ENCODE results near the gene CYP3A4.
"Not testable (repeated sequence)": the region's sequence is repeated elsewhere in the genome, so short reads cannot be mapped to it uniquely, and the experiment has no call there.

The CYP3A4 gene

DNA sequence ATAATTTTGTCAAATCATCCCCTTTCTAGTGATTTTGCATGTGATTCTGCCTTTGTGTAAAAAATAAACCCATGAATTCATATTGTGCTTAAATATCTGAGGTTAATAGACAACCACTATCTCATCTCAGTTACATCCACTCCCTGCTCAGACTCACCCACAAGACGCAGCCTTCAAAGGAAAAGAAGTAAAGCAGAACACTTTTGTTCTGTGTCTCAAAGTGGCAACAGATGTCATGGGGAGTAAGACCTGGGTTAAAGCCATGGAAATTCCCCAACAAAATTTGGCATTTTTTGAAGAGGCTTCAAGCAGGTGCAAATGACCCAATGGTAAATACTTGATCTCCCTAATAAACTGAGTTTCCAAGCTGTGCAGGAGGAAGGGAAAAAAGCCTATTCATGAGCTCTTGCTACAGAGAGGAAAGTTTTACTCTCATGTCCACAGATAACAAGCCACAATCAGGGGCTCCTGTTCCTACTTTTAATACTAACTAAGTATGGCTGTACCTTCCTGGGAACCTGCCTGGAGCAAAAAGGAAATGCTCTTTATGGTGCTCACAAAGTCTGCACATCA lies 53.7 kb downstream of the CYP3A4 start:
- no peak for DNase-seq (ENCODE audit: low read depth)
- TF ChIP-seq CTCF (conservative IDR thresholded peaks at IDR 0.05; ENCODE audit: low read depth, low read length), result no peak

DNA sequence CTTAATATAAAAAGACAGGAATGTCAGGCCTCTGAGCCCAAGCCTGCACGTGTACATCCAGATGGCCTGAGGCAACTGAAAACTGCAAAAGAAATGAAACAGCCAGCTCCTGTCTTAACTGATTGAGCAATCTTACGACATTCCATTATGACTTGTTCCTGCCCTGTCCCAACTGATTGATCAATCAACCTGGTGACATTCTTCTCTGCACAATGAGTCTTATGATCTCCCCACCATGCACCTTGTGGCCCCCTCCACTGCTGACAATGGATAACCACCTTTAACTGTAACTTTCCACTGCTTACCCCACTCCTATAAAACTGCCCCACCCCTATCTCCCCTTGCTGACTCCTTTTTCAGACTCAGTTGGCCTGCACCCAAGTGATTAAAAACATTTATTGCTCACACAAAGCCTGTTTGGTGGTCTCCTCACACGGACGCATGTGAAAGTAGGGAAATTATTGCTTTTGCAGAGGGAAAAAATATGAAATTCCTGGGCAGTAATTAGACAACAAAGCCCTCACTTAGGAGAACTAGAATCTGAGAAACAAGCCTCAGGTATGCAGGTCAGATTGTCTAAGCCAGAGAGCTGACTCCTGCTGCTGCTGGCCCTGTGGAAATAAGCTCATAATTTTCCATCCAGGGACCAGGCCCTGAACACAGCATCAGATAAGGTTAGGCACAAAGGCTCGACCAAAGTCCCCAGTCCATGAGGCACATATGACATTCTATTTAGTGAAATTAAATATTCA lies 54.3 kb downstream of the CYP3A4 start:
- TF ChIP-seq CTCF (conservative IDR thresholded peaks at IDR 0.05; ENCODE audit: low read depth, low read length), result no peak
- no peak for DNase-seq (ENCODE audit: low read depth)
- H3K4me3 ChIP-seq (ENCODE audit: low read length), result no peak overlapping the region

More for the DNA sequence above, 53.7 kb downstream of the CYP3A4 start:
- H3K4me3 ChIP-seq (ENCODE audit: low read length), result no peak overlapping the region

DNA sequence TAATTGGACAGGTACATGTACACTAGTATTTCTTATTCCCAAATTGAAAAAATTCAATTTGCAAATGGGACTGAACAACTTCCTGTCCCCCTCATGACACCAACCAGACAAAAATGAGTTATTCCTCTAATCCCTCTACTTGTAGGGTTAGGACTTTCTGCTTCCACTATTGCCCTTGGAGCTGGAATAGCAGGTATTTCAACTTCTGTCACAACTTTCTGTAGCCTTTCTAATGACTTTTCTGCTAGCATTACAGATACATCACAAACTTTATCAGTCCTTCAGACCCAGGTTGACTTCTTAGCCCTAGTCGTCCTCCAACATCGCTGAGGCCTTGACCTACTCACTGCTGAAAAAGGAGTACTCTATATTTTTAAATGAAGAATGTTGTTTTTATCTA lies 55.4 kb downstream of the CYP3A4 start:
- TF ChIP-seq CTCF (conservative IDR thresholded peaks at IDR 0.05; ENCODE audit: low read depth, low read length), result no peak
- H3K4me3 ChIP-seq (ENCODE audit: low read length), result no peak overlapping the region
- DNase-seq (ENCODE audit: low read depth), result no peak

GRCh38 chr7:99723201-99723600 lies 60.8 kb downstream of the CYP3A4 start:
- DNase-seq (ENCODE audit: low read depth); H3K4me3 ChIP-seq (ENCODE audit: low read length): not testable (repeated sequence)

DNA sequence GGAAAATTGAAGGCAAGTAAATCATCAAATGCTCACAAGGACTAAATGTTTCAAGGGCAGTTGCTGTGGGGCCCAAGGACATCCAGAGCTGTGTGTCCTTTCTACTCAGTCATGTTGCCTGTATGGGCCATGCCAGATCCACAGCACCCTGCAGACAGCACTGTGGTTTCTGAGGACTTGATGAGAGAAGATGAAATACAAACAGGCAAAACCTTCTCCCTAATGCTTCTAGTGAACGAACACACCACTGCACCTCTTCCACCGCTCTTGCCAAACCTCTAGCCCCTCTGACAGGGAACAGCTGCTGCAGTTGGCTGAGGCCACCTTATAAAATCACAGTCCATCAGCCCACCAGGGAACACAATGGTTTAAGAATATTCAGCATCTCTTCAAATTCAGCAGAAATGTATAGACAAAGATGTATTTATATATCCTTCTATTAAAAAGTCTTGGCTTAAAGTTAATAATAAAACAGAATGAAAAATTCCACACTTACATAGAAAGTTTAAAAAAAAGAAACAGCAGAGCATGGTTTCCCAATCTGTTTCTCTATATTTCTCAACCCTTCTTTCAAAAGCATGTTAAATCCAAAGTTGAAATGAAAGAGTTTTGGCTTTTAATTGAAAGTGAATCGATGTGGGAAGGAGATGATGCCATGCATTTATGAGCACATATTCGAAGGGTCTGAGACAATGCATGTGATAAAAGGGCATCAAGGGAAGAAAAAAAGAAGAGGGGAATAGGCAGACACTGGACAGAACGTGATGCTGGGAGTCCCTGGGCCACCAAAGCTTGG lies 63.0 kb downstream of the CYP3A4 start:
- TF ChIP-seq CTCF (conservative IDR thresholded peaks at IDR 0.05; ENCODE audit: low read depth, low read length), result no peak
- no peak for DNase-seq (ENCODE audit: low read depth)
- H3K4me3 ChIP-seq (ENCODE audit: low read length), result no peak overlapping the region

GRCh38 chr7:99719996-99720769 lies 63.8 kb downstream of the CYP3A4 start:
- H3K4me3 ChIP-seq (ENCODE audit: low read length), result no peak overlapping the region
- DNase-seq (ENCODE audit: low read depth), result no peak
- TF ChIP-seq CTCF (conservative IDR thresholded peaks at IDR 0.05; ENCODE audit: low read depth, low read length), result no peak

DNA sequence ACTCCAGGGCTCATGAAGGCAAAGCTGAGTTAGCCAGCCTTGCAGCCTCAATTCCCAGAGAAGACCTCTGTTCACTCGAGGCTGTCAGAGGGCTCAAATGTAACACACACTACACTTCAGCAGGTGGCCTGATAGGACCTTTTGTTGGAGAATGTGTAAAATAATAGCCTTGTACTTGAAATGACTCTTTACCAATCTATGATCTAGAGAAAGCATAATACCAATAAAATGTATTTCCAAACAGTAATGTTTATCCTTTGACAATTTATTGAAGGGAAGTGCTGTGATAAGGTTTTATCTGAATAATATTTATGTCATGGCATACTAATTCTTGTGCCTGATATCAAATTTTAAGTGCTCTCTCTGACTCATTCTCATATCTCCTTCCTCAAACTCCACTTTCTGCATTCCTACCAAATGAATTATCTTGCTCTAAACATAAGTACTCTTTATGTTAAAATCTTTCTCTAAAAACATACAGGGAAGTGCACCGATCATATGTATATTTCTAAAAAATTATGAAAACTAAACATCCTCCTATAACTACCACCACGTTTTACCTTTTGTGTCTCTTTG lies 69.9 kb downstream of the CYP3A4 start:
- H3K4me3 ChIP-seq (ENCODE audit: low read length), result no peak overlapping the region
- DNase-seq (ENCODE audit: low read depth), result no peak
- no peak for TF ChIP-seq CTCF (conservative IDR thresholded peaks at IDR 0.05; ENCODE audit: low read depth, low read length)
